GM23248 (cell line): ENCODE data around the gene ERH. TPM values are rescaled to one million over a fixed set of nuclear protein-coding genes. Genes with fewer than 3 reads are reported as not detected.

Source experiments
- DNase-seq: peaks from one replicate; pipeline ENCODE4 v3.0.0-alpha.2; 2015
- H2AFZ ChIP-seq: fragments of 200-600 bp; sonication (generic); 2 replicates; pipeline ENCODE4 v1.6.1; 2016; ENCODE audit warnings: antibody characterized with exemption
- H3F3A ChIP-seq: fragments of 200-600 bp; sonication (generic); 2 replicates; pipeline ENCODE4 v1.6.1; 2016; ENCODE audit warnings: mild to moderate bottlenecking, antibody characterized with exemption, mixed run types; ENCODE audit not compliant: insufficient read depth
- H3K27ac ChIP-seq: fragments of 200-600 bp; sonication (generic); 2 replicates; pipeline ENCODE4 v1.5.1; 2016; ENCODE audit warnings: mild to moderate bottlenecking
- H3K27me3 ChIP-seq: fragments of 200-600 bp; sonication (generic); replicated peaks from 2 replicates; pipeline ENCODE4 v1.6.1; 2016; ENCODE audit warnings: mild to moderate bottlenecking; ENCODE audit not compliant: insufficient read depth
- H3K36me3 ChIP-seq: fragments of 200-600 bp; sonication (generic); 2 replicates; pipeline ENCODE4 v1.6.1; 2016; ENCODE audit warnings: low read depth, mild to moderate bottlenecking
- H3K4me1 ChIP-seq: fragments of 200-600 bp; sonication (generic); 2 replicates; pipeline ENCODE4 v1.6.1; 2016; ENCODE audit warnings: mild to moderate bottlenecking; ENCODE audit not compliant: insufficient read depth
- H3K4me2 ChIP-seq: fragments of 200-600 bp; sonication (generic); one replicate; pipeline ENCODE4 v1.6.1; 2016; ENCODE audit warnings: mild to moderate bottlenecking; ENCODE audit not compliant: unreplicated experiment
- H3K4me3 ChIP-seq: fragments of 200-600 bp; sonication (generic); 2 replicates; pipeline ENCODE4 v1.5.1; 2016; ENCODE audit warnings: mild to moderate bottlenecking
- H3K79me2 ChIP-seq: fragments of 200-600 bp; sonication (generic); 2 replicates; pipeline ENCODE4 v1.6.1; 2016; ENCODE audit warnings: mild to moderate bottlenecking; ENCODE audit not compliant: insufficient read depth
- H3K9ac ChIP-seq: fragments of 200-600 bp; sonication (generic); 2 replicates; pipeline ENCODE4 v1.6.1; 2016; ENCODE audit warnings: mild to moderate bottlenecking
- H3K9me2 ChIP-seq: fragments of 200-600 bp; sonication (generic); 2 replicates; pipeline ENCODE4 v1.6.1; 2016; ENCODE audit warnings: mixed run types, mild to moderate bottlenecking, moderate library complexity; ENCODE audit not compliant: insufficient read depth
- H3K9me3 ChIP-seq: fragments of 200-600 bp; sonication (generic); one replicate; pipeline ENCODE4 v1.6.1; 2017; ENCODE audit warnings: low read depth
- H4K20me1 ChIP-seq: fragments of 200-600 bp; sonication (generic); 2 replicates; pipeline ENCODE4 v1.6.0; 2016; ENCODE audit not compliant: insufficient read depth
- EZH2 ChIP-seq: fragments of 200-600 bp; sonication (generic); IDR thresholded peaks from 2 replicates; pipeline ENCODE4 v1.6.1; 2018; ENCODE audit warnings: antibody characterized with exemption, mild to moderate bottlenecking; ENCODE audit not compliant: insufficient read depth, poor library complexity, severe bottlenecking
- EZH2phosphoT487 ChIP-seq: fragments of 200-600 bp; sonication (generic); IDR thresholded peaks from 2 replicates; pipeline ENCODE4 v1.6.1; 2018; ENCODE audit warnings: antibody characterized with exemption, moderate library complexity, mild to moderate bottlenecking, low read depth; ENCODE audit not compliant: insufficient read depth
- WGBS, 2 experiments: methylation state at CpG; one replicate each; pipeline ENCODE4 v1.1.6; 2015 to 2017; ENCODE audit warnings: low lambda C conversion rate in 2 of 2, low coverage in 1 of 2; ENCODE audit errors: missing lambda C conversion rate in 2 of 2; 5-methylcytosine and 5-hydroxymethylcytosine counted together
- in situ Hi-C: fragments of 300-500 bp; cut with MboI; formaldehyde crosslinking; loops from 2 replicates; pipeline ENCODE4 v1.15.0; 2020
- polyA plus RNA-seq: library from polyadenylated mRNA; unstranded; fragments of >200 nt; fragmentation: Nextera tagmentation; extraction: Ambion mirVana; gene quantifications from 2 replicates; pipeline ENCODE4 v1.2.1, GENCODE V29; 2016
- total RNA-seq: library from RNA; depleted of rRNA; stranded (reverse); fragments of >200 nt; shearing (Covaris generic); gene quantifications from 2 replicates; pipeline ENCODE4 v1.2.3, GENCODE V29; 2014

Gene ERH
- total and polyA plus RNA-seq, 2 experiments from 2014 or later: 70.4 to 136 TPM

DNA sequence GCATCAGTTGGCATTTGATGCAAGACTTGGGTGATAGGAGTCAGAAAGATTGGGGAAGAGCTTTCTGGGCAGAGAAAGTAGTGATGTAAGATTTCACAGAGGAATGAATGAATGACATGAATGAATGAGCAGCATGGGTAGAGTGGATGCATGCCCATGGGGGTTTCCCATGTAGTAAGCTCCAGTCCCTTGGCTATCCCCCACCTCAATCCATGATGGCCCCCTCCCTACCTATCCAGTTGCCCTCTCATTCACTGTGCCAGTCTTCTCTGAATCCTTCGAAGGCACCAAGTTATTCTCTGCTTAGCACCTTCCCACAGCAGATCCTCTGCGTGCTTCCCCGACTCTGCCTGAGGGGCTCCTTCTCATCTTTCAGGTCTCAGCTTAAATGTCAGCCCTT, 32.0 kb downstream of the ERH start:
- no peaks in the 10 kb centered on the region for H3K36me3 ChIP-seq
- H3K4me3 ChIP-seq: no peak overlapping the region
- TF ChIP-seq EZH2 (no peak), EZH2phosphoT487 (no peak)
- H3K27me3 ChIP-seq: no peaks in the 10 kb centered on the region
- no peaks in the 10 kb centered on the region for H3K4me1 ChIP-seq
- no peaks in the 10 kb centered on the region for H3K79me2 ChIP-seq
- H2AFZ ChIP-seq: no peak overlapping the region
- H3F3A ChIP-seq: no peaks in the 10 kb centered on the region
- 89 to 96% methylated on average over 3 of the region's 3 CpGs for WGBS, 2 experiments
- no peaks in the 10 kb centered on the region for H4K20me1 ChIP-seq
- H3K27ac ChIP-seq: no peak overlapping the region
- H3K9me3 ChIP-seq: no peaks in the 10 kb centered on the region
- DNase-seq: no peak
- in situ Hi-C loops: loop anchor here (10.0 kb wide), 1 partner anchor 111 kb away; no protein-coding TSS in a partner anchor
- H3K9me2 ChIP-seq: no peaks in the 10 kb centered on the region
- H3K9ac ChIP-seq: no peak overlapping the region
- H3K4me2 ChIP-seq: no peak overlapping the region

DNA sequence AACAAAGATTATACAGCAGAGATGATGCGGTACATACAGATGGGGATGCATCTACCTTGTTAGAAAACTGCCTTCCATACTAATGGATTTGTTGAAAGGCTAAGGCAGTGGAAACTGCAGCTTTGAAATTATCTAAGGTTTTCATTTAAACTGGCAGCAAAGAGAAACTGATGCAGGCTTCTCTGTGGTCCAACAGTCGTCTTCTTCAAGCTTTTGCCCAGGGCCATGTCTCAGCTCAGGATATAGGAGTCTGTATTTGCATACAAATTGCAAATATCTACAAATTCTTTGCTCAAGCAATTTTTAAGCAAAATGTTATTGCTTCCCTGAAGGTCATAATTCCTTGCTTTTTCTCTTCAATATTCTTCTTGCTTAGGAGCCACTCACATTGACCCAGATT, 33.7 kb downstream of the ERH start:
- Histone ChIP-seq H4K20me1 (no peaks in the 10 kb centered on the region), H2AFZ (no peak overlapping the region), H3K4me2 (no peak overlapping the region), H3K36me3 (no peaks in the 10 kb centered on the region), H3K4me1 (no peaks in the 10 kb centered on the region), H3F3A (no peaks in the 10 kb centered on the region), H3K9me3 (no peaks in the 10 kb centered on the region), H3K4me3 (no peak overlapping the region), H3K79me2 (no peaks in the 10 kb centered on the region), H3K9me2 (no peaks in the 10 kb centered on the region), H3K27me3 (no peaks in the 10 kb centered on the region), H3K9ac (no peak overlapping the region), H3K27ac (no peak overlapping the region)
- in situ Hi-C loops: loop anchor here (10.0 kb wide), 1 partner anchor 110 kb away; no protein-coding TSS in a partner anchor
- TF ChIP-seq EZH2 (no peak), EZH2phosphoT487 (no peak)
- no peak for DNase-seq
- WGBS, 2 experiments: 57 to 62% methylated on average over 2 of the region's 2 CpGs

DNA sequence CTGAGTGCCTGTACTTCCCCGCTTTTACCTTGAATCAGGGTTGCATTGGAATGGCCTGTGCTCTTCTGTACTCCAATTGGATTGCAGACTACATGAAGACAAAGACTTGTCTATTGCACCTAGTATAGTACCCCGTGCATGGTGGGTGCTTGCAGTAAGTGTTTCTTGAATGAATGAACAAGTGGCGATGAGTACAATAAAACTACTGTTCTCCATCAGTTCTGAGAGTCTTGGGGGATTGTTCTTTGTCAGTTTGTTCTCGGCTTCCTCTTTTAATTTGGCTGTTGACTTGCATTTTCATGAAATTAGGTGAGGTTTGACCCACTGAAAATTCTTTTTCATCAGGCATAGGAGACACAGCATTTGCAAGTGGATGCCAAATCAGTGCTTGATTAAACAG, 34.1 kb downstream of the ERH start:
- H3K4me3 ChIP-seq: no peak overlapping the region
- no peaks in the 10 kb centered on the region for H3K27me3 ChIP-seq
- no peaks in the 10 kb centered on the region for H3F3A ChIP-seq
- no peak overlapping the region for H3K4me2 ChIP-seq
- no peaks in the 10 kb centered on the region for H3K79me2 ChIP-seq
- no peaks in the 10 kb centered on the region for H3K9me2 ChIP-seq
- H4K20me1 ChIP-seq: no peaks in the 10 kb centered on the region
- no peak for DNase-seq
- H3K9ac ChIP-seq: no peak overlapping the region
- in situ Hi-C loops: loop anchor here (10.0 kb wide), 1 partner anchor 109 kb away; no protein-coding TSS in a partner anchor
- TF ChIP-seq EZH2phosphoT487 (no peak), EZH2 (no peak)
- no peaks in the 10 kb centered on the region for H3K36me3 ChIP-seq
- H3K27ac ChIP-seq: no peak overlapping the region
- H2AFZ ChIP-seq: no peak overlapping the region
- H3K9me3 ChIP-seq: no peaks in the 10 kb centered on the region
- H3K4me1 ChIP-seq: no peaks in the 10 kb centered on the region
- WGBS, 2 experiments: 82 to 87% methylated on average over 4 of the region's 4 CpGs

DNA sequence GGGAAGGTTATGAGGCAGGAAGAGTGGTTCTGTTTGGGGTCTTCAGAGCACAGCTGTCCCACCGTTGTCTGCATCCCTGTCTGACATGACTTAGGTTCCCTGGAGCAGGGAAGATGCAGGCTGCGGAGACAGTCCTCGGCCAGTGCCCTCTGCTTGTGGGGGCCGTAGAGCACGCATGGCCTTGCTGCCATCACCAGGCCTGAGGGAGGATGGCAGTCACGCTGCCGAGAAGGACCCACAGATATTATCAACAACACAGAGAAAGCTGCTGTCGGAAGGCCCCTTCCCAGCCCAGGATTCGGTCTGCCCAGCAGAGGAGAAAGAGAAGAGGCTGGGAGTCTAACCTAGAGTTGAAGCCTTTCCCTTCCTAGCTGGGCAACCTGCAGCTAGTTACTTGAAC, 35.0 kb downstream of the ERH start:
- DNase-seq: peak; percentile 76
- Histone ChIP-seq H3K4me1 (no peaks in the 10 kb centered on the region), H3K9me3 (no peaks in the 10 kb centered on the region), H3K27me3 (no peaks in the 10 kb centered on the region), H3K9me2 (no peaks in the 10 kb centered on the region), H3K9ac (no peak overlapping the region), H4K20me1 (no peaks in the 10 kb centered on the region), H2AFZ (no peak overlapping the region; the same call in 1 of the 2 replicates), H3K4me2 (no peak overlapping the region), H3K27ac (no peak overlapping the region), H3K4me3 (no peak overlapping the region), H3K79me2 (no peaks in the 10 kb centered on the region), H3F3A (no peaks in the 10 kb centered on the region), H3K36me3 (no peaks in the 10 kb centered on the region)
- TF ChIP-seq EZH2phosphoT487 (no peak), EZH2 (no peak)
- in situ Hi-C loops: loop anchor here (10.0 kb wide), 1 partner anchor 108 kb away; no protein-coding TSS in a partner anchor
- WGBS, 2 experiments: 18 to 24% methylated on average over 9 of the region's 9 CpGs
